Activated T-helper 1 cell treated with anti-CD3 and anti-CD28 coated beads, Interleukin-2, amount 50 U/mL, for 16 hours (primary cell): Measurements from ENCODE around the gene PRSS27.

Experiments used
- DNase-seq, 2 donors: peaks; one replicate each; pipeline ENCODE4 v3.0.0-alpha.2; 2020; ENCODE audit warnings: low read depth in 1 of 2, low spot score in 1 of 2

Gene PRSS27

DNA sequence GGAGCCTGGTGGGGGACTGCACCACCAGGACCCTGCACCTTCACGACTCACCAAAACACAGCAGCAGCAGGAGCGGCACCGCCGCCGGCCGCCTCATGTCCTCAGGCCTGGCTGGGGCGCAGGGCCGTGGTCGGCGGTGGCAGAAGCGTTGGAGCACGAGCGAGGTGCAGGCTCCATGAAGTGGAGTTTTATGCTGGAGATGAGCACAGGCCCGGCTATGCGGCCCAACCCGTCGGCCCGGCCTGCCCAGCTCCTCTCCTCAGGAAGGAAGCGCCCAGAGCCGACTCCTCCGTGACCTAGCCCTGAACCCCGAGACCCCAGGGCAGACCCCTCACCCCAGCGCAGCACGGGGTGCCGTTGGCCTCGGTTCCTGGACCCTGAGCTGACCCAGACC, at the start of gene PRSS27:
PRSS27 (minus strand) TSS at position 161 of the 394 bp plus-strand sequence; CDS start at position 97, 64 bp downstream.
- DNase-seq, result no peak

DNA sequence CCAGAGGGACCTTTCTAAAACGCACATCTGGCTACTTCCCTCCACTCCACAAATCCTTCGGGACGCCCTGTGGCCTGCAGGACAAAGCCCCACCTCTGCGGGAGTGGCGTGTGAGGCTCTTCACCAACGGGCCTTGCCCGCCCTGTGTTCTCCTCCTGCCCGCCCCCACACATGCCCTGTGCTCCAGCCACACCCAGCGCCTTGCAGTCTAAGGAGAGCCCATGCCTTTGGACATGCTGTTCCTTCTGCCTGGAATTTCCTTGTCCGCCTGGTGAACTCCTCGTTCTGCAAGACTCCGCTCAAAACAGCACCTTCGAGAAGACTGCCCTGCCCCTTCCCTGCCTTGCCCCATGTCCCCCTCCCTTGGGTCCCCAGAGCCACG, 49.6 kb upstream of the PRSS27 start:
- no peak for DNase-seq

DNA sequence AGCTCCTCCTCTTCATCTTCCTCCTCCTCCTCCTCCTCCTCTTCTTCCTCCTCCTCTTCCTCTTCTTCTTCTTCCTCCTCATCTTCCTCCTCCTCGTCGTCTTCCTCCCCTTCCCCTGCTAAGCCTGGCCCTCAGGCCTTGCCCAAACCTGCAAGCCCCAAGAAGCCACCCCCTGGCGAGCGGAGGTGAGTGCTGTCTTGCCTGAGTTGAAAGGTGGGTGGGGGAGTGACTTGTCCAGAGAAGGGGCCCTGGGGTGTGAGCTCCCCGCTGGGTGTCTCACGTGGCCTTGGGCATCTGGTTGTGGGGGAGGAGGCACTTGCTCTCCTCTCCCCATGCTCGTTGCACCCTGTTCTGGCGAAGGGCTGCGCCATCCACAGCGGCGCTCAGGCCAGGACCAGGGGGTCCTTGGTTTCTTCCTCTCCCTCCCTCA, 49.1 kb upstream of the PRSS27 start:
- no peak for DNase-seq

DNA sequence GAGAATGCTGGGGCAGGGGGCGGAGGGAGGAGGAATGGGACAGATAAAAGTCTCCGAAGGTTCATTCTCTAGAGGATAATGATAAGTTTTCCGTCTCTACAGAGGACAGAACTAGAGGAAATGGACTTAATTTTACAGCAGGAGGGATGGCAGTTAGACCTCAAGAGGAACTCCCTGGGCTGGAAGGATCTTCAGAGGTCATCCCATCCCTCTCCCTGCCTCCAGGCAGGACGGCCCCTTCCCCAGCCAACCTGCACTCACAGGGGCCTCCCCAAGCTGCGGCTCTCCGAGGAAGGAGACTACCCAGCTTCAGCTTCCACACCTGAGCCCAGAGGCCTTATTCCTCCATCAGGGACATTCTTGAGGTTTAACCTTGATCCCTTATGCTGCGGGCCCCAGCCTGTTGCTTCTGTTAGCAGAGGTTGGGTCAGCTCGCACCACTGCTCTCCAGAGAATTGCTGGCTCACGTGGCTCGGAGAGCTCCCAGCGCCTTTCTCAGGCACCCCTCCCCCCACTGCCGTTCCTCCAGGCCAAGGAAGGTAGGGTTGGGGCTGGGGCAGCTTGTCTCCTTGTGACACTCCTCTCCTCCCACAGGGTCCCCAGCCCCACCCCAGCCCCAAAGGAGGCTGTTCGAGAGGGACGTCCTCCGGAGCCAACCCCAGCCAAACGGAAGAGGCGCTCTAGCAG, 48.5 kb upstream of the PRSS27 start:
- no peak for DNase-seq

DNA sequence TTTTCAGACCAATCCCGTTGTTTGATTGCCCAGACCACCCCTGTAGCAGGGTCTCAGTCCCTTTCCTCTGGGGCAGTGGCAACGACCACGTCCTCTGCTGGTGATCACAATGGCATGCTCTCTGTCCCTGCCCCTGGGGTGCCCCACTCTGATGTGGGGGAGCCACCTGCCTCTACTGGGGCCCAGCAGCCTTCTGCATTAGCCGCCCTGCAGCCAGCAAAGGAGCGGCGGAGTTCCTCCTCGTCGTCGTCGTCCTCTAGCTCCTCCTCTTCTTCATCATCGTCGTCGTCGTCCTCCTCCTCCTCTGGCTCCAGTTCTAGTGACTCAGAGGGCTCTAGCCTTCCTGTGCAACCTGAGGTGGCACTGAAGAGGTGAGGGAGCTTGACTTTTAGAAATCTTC, 47.9 kb upstream of the PRSS27 start:
- no peak for DNase-seq

DNA sequence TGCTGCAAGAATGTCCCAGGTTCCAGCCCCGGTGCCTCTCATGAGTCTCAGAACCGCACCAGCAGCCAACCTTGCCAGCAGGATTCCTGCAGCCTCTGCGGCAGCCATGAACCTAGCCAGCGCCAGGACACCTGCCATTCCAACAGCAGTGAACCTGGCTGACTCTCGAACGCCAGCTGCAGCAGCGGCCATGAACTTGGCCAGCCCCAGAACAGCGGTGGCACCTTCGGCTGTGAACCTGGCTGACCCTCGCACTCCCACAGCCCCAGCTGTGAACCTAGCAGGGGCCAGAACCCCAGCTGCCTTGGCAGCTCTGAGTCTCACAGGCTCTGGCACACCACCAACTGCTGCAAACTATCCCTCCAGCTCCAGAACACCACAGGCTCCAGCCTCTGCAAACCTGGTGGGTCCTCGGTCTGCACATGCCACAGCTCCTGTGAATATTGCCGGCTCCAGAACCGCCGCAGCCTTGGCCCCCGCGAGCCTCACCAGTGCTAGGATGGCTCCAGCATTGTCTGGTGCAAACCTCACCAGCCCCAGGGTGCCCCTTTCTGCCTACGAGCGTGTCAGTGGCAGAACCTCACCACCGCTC, 47.2 kb upstream of the PRSS27 start:
- DNase-seq, result no peak

DNA sequence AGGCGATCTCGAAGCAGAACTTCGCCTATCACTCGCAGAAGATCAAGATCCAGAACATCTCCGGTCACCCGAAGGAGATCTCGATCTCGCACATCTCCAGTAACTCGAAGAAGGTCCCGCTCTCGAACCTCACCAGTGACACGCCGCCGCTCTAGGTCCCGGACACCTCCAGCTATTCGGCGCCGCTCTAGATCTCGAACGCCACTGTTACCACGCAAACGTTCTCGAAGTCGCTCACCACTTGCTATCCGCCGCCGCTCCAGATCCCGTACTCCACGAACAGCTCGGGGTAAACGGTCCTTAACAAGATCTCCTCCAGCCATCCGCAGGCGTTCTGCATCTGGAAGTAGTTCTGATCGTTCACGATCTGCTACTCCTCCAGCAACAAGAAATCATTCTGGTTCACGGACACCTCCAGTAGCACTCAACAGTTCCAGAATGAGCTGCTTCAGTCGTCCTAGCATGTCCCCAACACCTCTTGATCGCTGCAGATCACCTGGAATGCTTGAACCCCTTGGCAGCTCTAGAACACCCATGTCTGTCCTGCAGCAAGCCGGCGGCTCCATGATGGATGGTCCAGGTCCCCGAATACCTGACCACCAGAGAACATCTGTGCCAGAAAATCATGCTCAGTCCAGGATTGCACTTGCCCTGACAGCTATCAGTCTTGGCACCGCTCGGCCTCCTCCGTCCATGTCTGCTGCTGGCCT, 46.6 kb upstream of the PRSS27 start:
- no peak for DNase-seq

DNA sequence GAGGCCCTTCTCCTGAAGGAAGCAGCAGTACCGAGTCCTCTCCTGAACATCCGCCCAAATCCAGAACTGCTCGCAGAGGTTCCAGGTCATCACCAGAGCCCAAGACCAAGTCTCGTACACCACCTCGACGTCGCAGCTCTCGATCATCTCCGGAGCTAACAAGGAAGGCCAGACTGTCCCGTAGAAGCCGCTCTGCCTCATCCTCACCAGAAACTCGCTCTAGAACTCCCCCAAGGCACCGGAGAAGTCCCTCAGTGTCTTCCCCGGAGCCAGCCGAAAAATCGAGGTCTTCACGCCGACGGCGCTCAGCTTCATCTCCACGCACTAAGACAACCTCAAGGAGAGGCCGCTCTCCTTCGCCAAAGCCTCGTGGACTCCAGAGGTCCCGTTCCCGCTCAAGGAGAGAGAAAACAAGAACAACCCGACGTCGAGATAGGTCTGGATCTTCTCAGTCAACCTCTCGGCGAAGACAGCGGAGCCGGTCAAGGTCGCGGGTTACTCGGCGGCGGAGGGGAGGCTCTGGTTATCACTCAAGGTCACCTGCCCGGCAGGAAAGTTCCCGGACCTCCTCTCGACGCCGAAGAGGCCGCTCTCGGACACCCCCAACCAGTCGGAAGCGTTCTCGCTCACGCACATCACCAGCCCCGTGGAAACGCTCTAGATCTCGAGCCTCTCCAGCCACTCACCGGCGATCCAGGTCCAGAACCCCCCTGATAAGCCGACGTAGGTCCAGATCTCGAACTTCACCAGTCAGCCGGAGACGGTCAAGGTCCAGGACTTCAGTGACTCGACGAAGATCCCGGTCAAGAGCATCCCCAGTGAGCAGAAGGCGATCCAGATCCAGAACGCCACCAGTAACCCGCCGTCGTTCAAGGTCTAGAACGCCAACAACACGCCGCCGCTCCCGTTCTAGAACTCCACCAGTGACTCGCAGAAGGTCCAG, 45.7 kb upstream of the PRSS27 start:
- no peak for DNase-seq

DNA sequence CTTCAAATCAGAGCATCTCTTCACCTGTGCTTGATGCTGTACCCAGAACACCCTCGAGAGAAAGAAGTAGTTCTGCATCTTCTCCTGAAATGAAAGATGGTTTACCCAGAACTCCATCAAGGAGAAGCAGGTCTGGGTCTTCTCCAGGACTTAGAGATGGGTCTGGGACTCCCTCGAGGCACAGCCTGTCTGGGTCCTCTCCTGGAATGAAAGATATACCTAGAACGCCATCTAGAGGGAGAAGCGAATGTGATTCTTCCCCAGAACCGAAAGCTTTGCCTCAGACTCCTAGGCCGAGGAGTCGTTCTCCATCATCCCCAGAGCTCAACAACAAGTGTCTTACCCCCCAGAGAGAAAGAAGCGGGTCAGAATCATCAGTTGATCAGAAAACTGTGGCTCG, 44.7 kb upstream of the PRSS27 start:
- no peak for DNase-seq

DNA sequence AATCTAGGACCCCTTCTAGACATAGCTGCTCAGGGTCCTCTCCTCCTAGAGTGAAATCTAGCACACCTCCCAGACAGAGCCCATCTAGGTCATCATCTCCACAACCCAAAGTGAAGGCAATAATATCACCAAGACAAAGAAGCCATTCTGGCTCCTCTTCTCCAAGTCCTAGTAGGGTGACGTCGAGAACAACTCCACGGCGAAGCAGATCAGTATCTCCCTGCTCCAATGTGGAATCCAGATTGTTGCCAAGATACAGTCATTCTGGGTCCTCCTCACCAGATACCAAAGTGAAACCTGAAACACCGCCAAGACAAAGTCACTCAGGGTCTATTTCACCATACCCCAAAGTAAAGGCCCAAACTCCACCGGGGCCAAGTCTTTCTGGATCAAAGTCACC, 43.1 kb upstream of the PRSS27 start:
- no peak for DNase-seq

DNA sequence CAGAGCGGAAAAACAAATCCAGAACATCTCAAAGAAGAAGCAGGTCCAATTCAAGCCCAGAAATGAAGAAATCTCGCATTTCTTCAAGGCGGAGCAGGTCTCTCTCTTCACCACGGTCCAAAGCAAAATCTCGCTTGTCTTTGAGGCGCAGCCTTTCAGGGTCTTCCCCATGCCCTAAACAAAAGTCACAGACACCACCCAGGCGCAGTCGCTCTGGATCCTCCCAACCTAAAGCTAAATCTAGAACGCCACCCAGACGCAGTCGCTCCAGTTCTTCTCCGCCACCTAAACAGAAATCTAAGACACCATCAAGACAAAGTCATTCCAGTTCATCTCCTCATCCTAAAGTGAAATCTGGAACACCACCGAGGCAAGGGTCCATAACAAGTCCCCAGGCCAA, 42.7 kb upstream of the PRSS27 start:
- DNase-seq, result no peak

DNA sequence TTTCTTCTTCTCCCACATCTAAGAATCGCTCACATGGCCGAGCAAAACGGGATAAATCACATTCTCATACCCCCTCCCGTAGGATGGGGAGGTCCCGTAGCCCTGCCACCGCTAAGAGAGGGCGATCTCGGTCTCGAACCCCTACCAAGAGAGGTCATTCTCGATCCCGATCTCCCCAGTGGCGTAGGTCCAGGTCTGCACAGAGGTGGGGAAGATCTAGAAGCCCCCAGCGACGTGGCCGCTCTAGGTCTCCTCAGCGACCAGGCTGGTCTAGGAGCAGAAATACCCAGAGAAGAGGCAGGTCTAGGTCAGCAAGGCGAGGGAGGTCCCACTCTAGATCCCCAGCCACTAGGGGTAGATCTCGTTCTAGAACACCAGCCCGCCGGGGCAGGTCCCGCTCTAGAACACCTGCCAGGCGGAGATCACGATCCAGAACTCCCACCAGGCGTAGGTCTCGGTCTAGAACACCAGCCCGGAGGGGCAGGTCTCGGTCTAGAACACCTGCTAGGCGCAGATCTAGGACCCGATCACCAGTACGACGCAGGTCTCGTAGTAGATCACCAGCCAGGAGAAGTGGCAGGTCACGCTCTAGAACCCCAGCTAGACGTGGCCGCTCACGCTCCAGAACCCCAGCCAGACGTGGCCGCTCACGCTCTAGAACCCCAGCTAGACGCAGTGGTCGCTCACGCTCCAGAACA, 42.0 kb upstream of the PRSS27 start:
- DNase-seq, result no peak

DNA sequence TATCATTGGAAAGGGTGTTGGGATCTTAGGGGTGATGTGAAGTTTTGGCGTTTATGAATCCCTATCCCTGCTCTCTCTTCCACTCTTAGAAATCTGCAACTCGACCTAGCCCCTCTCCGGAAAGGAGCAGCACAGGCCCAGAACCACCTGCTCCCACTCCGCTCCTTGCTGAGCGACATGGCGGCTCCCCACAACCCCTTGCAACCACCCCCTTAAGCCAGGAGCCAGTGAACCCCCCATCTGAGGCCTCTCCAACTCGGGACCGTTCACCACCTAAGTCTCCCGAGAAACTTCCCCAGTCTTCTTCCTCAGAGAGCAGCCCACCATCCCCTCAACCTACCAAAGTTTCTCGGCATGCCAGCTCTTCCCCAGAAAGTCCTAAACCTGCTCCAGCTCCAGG, 41.4 kb upstream of the PRSS27 start:
- no peak for DNase-seq

DNA sequence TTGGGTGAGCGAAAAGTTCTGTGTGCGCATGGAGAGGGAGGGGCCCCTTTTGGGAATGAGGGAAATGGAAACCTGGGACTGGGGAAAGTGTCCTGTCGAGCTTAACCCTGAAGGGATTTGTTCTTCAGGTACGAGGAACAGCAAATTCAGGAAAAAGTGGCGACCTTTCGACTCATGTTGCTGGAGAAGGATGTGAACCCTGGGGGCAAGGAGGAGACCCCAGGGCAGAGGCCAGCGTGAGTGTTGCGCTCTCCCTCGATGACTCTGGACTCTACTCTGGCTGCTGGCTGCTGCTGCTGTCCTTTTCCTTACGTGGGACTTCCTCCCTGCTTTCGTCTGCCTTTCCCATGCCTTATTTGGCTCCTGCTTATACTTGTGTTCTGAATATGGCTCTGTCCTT, 37.3 kb upstream of the PRSS27 start:
- DNase-seq, result no peak

DNA sequence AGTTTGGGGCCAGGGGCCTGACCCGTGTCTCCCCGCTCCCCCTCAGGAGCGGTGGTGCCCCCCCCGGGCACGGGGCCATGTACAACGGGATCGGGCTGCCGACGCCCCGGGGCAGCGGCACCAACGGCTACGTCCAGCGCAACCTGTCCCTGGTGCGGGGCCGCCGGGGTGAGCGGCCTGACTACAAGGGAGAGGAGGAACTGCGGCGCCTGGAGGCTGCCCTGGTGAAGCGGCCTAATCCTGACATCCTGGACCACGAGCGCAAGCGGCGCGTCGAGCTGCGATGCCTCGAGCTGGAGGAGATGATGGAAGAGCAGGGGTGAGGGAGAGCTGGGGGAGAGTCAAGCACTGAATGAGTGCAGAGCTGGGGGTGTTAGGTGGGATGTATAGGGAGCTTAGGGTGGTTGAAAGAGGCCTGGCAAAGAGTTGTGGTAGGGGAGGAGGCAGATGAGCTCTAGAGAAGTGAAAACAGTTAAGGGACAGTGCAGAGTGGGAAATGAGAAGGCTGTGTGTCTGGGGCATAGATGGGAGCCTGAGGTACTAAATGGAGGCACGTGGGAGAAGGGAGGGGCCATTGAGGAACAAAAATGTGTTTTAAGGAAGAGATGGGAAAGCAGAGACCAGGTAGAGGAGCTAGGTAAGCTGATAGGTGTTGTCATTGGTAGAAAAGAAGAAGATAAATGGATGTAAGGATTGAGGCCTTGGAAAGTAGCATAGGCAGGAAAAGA, 36.4 kb upstream of the PRSS27 start:
- no peak for DNase-seq

DNA sequence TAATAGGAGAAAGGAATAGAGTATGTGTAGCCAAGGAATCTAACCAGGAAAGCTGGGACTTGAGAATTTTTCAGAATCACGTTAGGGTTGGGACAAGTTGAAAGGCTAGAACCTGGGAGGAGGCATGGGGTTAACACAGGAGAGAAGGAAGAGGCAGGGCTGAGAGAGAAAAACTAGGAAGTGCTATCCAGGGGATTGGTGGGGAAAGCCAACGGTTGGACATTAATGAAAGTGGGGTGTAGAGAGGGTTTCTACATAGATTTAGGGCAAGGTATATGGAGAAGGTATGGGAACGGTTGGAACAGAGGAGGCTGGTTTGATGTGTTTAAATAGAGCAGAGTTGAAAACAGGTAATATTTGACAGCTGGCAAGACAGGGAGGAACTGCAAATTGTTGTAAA, 35.1 kb upstream of the PRSS27 start:
- DNase-seq, result no peak

DNA sequence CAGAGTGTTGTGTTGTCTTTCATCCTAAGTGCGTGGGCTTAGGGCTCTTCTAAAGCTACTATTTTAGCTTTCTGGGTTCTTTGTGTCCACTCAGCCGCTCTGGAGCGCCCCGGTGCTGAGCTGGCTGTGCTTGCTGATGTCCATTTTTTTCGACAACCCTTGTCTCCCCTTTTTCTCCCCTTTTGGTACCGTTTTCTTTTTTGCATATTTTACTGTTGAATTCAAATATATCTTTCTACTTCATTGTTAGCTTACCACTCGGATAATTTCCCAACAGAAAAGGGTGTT, 33.7 kb upstream of the PRSS27 start:
- no peak for DNase-seq

DNA sequence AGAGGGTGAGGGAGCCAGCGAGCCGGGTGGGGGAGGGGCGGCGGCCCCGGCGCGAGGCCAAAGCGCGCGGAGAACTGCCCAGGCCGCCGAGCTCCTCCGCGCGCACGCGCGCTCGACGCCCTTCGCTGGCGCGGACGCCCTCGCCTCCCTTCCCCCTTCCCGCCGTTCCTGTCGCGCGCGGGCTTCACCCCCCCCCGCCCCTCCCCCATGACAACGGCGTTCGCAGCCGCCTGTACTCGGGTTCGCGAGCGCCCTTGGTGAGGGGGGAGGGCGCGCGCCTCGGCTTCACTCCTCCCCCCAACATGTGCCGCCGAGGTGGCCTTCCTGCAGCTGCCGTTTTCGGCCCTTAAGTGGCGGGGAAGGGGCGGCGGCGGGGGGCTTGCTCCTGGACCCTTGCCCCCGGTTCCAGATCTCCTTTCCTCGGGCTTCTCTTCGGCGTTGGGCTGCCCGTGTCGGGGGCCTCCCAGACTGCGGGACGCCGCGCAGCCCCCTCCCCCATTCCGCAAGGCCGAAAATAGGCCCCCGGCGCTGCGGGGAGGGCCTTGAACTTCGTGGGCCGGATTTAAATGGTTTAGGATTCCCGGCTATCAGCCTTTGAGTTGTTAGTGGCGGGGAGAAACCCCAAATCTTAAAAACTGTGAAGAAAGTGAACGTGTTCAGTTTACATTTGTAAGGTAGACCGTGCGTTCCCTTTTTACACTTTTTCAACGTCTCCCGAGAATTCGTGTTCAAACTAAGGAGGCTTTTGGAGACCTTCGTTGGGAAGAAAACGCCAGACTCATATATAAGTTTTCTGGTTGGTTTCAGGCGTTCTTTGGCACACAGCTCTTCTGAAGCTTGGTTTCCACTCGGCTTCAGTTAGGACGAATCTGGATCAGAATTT, 33.1 kb upstream of the PRSS27 start:
- no peak for DNase-seq

DNA sequence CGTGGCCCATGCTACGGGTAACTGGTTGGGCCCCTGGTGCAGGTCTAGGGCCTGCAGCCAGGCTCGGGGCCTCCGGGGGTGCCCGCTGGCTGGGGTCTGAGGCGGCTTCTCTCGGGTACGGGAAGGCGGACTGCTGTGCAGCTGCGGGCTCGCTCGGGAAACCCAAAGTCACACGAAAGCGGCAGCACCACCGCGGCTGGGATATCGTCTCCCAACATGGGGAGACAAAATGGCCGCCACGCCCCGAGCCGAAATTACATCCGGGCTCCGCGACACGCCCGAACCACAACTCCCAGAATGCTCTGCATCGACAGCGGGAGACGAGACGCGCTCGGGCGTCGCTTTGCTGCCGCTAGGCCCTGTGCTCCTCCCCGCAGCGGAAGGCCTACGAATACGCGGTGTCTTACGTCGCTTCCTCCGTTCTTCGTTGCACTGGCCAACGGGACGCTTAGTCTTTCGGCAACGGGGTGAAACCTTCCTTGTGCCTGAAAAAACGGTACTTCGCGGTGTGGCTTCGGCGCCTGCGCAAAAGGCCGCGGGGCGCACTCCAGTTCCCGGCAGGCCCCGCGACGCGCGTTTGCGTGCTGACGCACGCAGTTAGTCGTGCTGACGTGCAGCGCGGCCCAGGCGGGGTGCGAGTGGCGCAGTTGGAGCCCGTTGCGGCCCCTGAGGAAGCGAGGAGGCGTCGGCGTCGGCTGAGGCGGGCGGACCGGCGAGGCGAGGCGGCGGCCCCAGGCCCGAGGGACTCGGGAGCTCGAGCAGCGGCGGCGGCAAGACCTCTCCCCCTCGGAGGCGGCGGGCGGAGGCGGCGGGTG, 32.2 kb upstream of the PRSS27 start, which contains the start of gene SRRM2:
SRRM2 (plus strand) TSS at position 604 of the 815 bp plus-strand sequence. CDS start 3,727 bp downstream, outside the sequence.
- peak; percentile 88 to 90 for DNase-seq
